Measurements from ENCODE around the gene AGAP1. TPM values are rescaled to one million over a fixed set of nuclear protein-coding genes. Genes with fewer than 3 reads are reported as not detected.

AGAP1 gene
- total RNA-seq, 1 donor from 2014 or later, result 33.7 TPM

GRCh38 chr2:235538144-235538639 is 44.3 kb downstream of the AGAP1 start:
- Histone ChIP-seq H3K4me3 (ENCODE audit: low read depth, low read length) (no peak overlapping the region), H3K36me3 (ENCODE audit: control insufficient read depth, insufficient read depth, low read length) (no peaks in the 10 kb centered on the region), H3K27me3 (ENCODE audit: control insufficient read depth, insufficient read depth, low read length) (no peaks in the 10 kb centered on the region)
- no peak for DNase-seq (ENCODE audit: low read depth)
- TF ChIP-seq CTCF (IDR thresholded peaks at IDR 0.05; ENCODE audit: insufficient read depth, low read length, poor library complexity, severe bottlenecking), result no peak

GRCh38 chr2:235538981-235539380 is 45.1 kb downstream of the AGAP1 start:
- DNase-seq (ENCODE audit: low read depth), result no peak
- no peak for TF ChIP-seq CTCF (IDR thresholded peaks at IDR 0.05; ENCODE audit: insufficient read depth, low read length, poor library complexity, severe bottlenecking)
- Histone ChIP-seq H3K4me3 (ENCODE audit: low read depth, low read length) (no peak overlapping the region), H3K27me3 (ENCODE audit: control insufficient read depth, insufficient read depth, low read length) (no peaks in the 10 kb centered on the region), H3K36me3 (ENCODE audit: control insufficient read depth, insufficient read depth, low read length) (no peaks in the 10 kb centered on the region)

- Histone ChIP-seq H3K4me3 (ENCODE audit: low read depth, low read length) (no peak overlapping the region), H3K36me3 (ENCODE audit: control insufficient read depth, insufficient read depth, low read length) (no peaks in the 10 kb centered on the region), H3K27me3 (ENCODE audit: control insufficient read depth, insufficient read depth, low read length) (no peaks in the 10 kb centered on the region)
- no peak for DNase-seq (ENCODE audit: low read depth)
- no peak for TF ChIP-seq CTCF (IDR thresholded peaks at IDR 0.05; ENCODE audit: insufficient read depth, low read length, poor library complexity, severe bottlenecking)
Measured at GRCh38 chr2:235539773-235540172, 45.9 kb downstream of the AGAP1 start.

GRCh38 chr2:235541016-235541415 is 47.2 kb downstream of the AGAP1 start:
- TF ChIP-seq CTCF (IDR thresholded peaks at IDR 0.05; ENCODE audit: insufficient read depth, low read length, poor library complexity, severe bottlenecking), result no peak
- DNase-seq (ENCODE audit: low read depth), result no peak
- no peak overlapping the region for H3K4me3 ChIP-seq (ENCODE audit: low read depth, low read length)

GRCh38 chr2:235541838-235542549 is 48.2 kb downstream of the AGAP1 start:
- no peaks in the 10 kb centered on the region for H3K27me3 ChIP-seq (ENCODE audit: control insufficient read depth, insufficient read depth, low read length)
- no peak overlapping the region for H3K4me3 ChIP-seq (ENCODE audit: low read depth, low read length)
- TF ChIP-seq CTCF (IDR thresholded peaks at IDR 0.05; ENCODE audit: insufficient read depth, low read length, poor library complexity, severe bottlenecking), result no peak
- no peak for DNase-seq (ENCODE audit: low read depth)
- H3K36me3 ChIP-seq (ENCODE audit: control insufficient read depth, insufficient read depth, low read length), result peaks cover 1% of the 10 kb centered on the region

More at GRCh38 chr2:235541016-235541415, 47.2 kb downstream of the AGAP1 start:
- Histone ChIP-seq H3K36me3 (ENCODE audit: control insufficient read depth, insufficient read depth, low read length) (peaks cover 1% of the 10 kb centered on the region), H3K27me3 (ENCODE audit: control insufficient read depth, insufficient read depth, low read length) (no peaks in the 10 kb centered on the region)

GRCh38 chr2:235542733-235543127 is 48.9 kb downstream of the AGAP1 start:
- no peak for TF ChIP-seq CTCF (IDR thresholded peaks at IDR 0.05; ENCODE audit: insufficient read depth, low read length, poor library complexity, severe bottlenecking)
- no peak for DNase-seq (ENCODE audit: low read depth)
- Histone ChIP-seq H3K27me3 (ENCODE audit: control insufficient read depth, insufficient read depth, low read length) (no peaks in the 10 kb centered on the region), H3K36me3 (ENCODE audit: control insufficient read depth, insufficient read depth, low read length) (peaks cover 1% of the 10 kb centered on the region), H3K4me3 (ENCODE audit: low read depth, low read length) (no peak overlapping the region)
